ENCODE results near the gene DCDC2B.

Gene DCDC2B

GRCh38 chr1:32181563-32181962 lies 27.3 kb upstream of the DCDC2B start:
- DNase-seq (ENCODE audit: insufficient read length) (no peak), FAIRE-seq (no peak)
- TF ChIP-seq TAF1 (IDR thresholded peaks at IDR 0.05; ENCODE audit: borderline replicate concordance, low read depth, low read length), result no peak
- no peak for TF ChIP-seq POLR2AphosphoS5 (IDR thresholded peaks at IDR 0.05; ENCODE audit: low read depth, low read length)
- TF ChIP-seq POLR2A (IDR thresholded peaks at IDR 0.05; ENCODE audit: low read depth, low read length), result no peak

- TF ChIP-seq POLR2A (IDR thresholded peaks at IDR 0.05; ENCODE audit: low read depth, low read length), result no peak
- no peak for TF ChIP-seq POLR2AphosphoS5 (IDR thresholded peaks at IDR 0.05; ENCODE audit: low read depth, low read length)
- no peak for TF ChIP-seq TAF1 (IDR thresholded peaks at IDR 0.05; ENCODE audit: borderline replicate concordance, low read depth, low read length)
- DNase-seq (ENCODE audit: insufficient read length) (no peak), FAIRE-seq (no peak)
Measured at GRCh38 chr1:32182060-32182459, 26.8 kb upstream of the DCDC2B start.

DNA sequence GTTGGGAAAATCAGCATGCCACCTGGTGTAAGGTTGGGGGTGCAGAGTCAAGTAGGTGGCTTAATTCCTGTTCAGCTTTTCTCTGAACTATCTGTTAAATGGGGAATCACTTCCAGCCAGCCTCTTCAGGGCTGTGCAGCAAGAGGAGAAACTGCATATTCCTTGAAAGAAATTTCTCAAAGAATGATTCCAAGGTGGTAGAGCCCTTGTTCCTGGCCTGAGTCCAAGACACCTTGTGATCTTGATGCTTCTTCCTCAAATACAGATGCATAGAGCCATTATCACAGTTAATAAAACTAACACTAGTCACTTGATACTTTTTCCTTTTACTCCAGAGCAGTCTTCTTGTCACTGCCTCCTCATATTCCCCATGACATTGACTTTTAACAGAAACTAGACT lies 24.2 kb upstream of the DCDC2B start:
- no peak for DNase-seq (ENCODE audit: insufficient read length)
- FAIRE-seq, result no peak
- no peak for TF ChIP-seq POLR2A (IDR thresholded peaks at IDR 0.05; ENCODE audit: low read depth, low read length)
- TF ChIP-seq TAF1 (IDR thresholded peaks at IDR 0.05; ENCODE audit: borderline replicate concordance, low read depth, low read length), result no peak
- TF ChIP-seq POLR2AphosphoS5 (IDR thresholded peaks at IDR 0.05; ENCODE audit: low read depth, low read length), result no peak

DNA sequence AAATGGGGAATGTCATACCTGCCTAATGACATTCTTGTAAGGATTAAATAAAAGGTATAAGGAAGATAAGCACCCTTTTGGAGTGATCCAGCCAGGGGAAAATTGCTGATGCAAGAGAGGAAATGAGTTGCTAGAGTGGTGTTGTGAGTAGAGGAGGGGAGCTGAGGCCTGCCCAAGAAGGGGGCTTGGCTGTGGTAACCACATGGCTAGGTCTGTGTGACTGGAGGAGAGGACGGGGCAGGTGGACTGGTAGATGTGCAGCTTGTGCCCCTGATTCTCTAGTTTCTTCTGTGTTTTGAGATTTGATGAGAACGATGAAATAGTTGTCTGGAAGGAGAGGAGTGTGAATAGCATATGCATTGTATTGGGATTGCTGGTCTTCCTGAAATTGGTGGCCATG lies 22.8 kb upstream of the DCDC2B start:
- FAIRE-seq, result no peak
- no peak for DNase-seq (ENCODE audit: insufficient read length)
- TF ChIP-seq TAF1 (IDR thresholded peaks at IDR 0.05; ENCODE audit: borderline replicate concordance, low read depth, low read length), result no peak
- no peak for TF ChIP-seq POLR2A (IDR thresholded peaks at IDR 0.05; ENCODE audit: low read depth, low read length)
- TF ChIP-seq POLR2AphosphoS5 (IDR thresholded peaks at IDR 0.05; ENCODE audit: low read depth, low read length), result no peak

DNA sequence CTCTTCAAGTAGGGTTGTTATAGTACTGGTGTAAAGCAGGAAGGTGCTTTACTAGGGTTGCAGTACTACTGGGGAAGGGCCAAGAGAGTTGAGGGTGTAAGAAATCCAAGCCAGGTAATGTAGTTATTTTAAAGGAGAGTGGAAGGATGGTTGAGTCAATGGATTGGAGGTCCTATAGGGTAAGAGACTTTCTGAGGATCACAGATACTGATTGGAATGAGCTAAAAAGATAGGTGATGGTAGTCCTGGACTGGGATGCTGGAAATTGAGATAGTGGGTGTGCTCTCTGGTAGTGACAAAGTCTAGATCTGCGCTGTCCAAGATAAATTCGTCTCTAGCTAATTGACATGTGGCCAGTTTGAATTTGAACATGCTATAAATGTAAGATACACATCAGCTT lies 22.4 kb upstream of the DCDC2B start:
- no peak for TF ChIP-seq TAF1 (IDR thresholded peaks at IDR 0.05; ENCODE audit: borderline replicate concordance, low read depth, low read length)
- TF ChIP-seq POLR2A (IDR thresholded peaks at IDR 0.05; ENCODE audit: low read depth, low read length), result no peak
- TF ChIP-seq POLR2AphosphoS5 (IDR thresholded peaks at IDR 0.05; ENCODE audit: low read depth, low read length), result no peak
- DNase-seq (ENCODE audit: insufficient read length) (no peak), FAIRE-seq (no peak)

GRCh38 chr1:32187850-32188249 lies 21.0 kb upstream of the DCDC2B start:
- TF ChIP-seq TAF1 (IDR thresholded peaks at IDR 0.05; ENCODE audit: borderline replicate concordance, low read depth, low read length) (no peak), POLR2A (IDR thresholded peaks at IDR 0.05; ENCODE audit: low read depth, low read length) (no peak), POLR2AphosphoS5 (IDR thresholded peaks at IDR 0.05; ENCODE audit: low read depth, low read length) (no peak)
- DNase-seq (ENCODE audit: insufficient read length) (no peak), FAIRE-seq (no peak)

DNA sequence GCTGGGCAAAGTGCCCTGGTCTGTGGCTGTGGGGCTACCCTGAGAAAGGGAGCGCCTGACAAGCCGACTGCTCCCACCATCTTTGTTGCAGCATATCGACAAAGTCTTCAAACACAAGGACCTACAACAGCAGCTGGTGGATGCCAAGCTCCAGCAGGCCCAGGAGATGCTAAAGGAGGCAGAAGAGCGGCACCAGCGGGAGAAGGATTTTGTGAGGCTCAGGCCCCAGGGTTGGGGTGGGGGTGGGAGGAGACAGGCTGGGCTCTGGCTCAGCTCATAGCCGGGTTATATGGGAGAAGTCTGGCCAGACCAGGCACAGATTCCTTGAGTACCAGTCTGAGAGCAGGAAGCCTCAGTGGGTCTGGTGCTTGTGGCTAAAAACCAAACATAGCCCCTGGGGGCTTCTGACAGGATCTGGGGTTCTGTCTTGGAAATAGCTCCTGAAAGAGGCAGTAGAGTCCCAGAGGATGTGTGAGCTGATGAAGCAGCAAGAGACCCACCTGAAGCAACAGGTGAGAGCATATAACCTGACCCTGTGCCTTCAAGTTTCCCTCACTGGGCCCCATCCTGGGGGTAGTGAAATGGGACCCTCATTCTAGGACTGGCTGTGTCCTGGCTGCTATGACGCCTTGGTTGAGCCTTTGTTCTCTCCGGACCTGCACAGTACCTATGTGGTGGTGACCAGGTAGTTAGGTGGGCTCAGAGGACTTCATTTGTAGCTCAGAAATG lies 16.5 kb upstream of the DCDC2B start:
- DNase-seq (ENCODE audit: insufficient read length) (no peak), FAIRE-seq (no peak)
- TF ChIP-seq POLR2A (IDR thresholded peaks at IDR 0.05; ENCODE audit: low read depth, low read length), result no peak; the same call in 1 of the 2 replicates
- TF ChIP-seq POLR2AphosphoS5 (IDR thresholded peaks at IDR 0.05; ENCODE audit: low read depth, low read length), result no peak
- no peak for TF ChIP-seq TAF1 (IDR thresholded peaks at IDR 0.05; ENCODE audit: borderline replicate concordance, low read depth, low read length)

GRCh38 chr1:32194984-32195383 lies 13.9 kb upstream of the DCDC2B start:
- no peak for FAIRE-seq
- no peak for DNase-seq (ENCODE audit: insufficient read length)
- no peak for TF ChIP-seq POLR2AphosphoS5 (IDR thresholded peaks at IDR 0.05; ENCODE audit: low read depth, low read length)

DNA sequence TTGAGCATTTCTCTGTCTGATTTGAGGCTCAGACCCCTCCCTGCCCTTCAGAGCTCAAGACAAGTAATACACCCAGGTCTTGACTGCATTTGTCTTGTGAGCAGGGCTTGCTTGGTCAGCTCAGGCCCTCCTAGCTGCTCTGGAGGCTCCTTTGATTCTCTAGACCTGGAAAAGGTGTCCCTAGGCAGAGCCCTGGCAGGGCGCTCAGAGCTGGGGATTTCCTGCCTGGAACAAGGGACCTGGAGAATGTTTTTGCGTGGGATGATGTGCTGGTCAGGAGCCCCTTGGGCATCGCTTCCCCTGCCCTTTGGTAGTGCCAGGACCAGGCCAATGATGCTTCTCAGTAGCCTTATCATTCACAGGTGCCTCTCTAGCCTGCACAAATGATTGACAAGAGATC lies 13.4 kb upstream of the DCDC2B start:
- DNase-seq (ENCODE audit: insufficient read length) (no peak), FAIRE-seq (no peak)
- TF ChIP-seq POLR2A (IDR thresholded peaks at IDR 0.05; ENCODE audit: low read depth, low read length) (no peak), POLR2AphosphoS5 (IDR thresholded peaks at IDR 0.05; ENCODE audit: low read depth, low read length) (peak; percentile 36; the same call in 1 of the 2 replicates), TAF1 (IDR thresholded peaks at IDR 0.05; ENCODE audit: borderline replicate concordance, low read depth, low read length) (no peak)

GRCh38 chr1:32195972-32196823 lies 12.7 kb upstream of the DCDC2B start:
- TF ChIP-seq POLR2A (IDR thresholded peaks at IDR 0.05; ENCODE audit: low read depth, low read length) (no peak), TAF1 (IDR thresholded peaks at IDR 0.05; ENCODE audit: borderline replicate concordance, low read depth, low read length) (no peak), POLR2AphosphoS5 (IDR thresholded peaks at IDR 0.05; ENCODE audit: low read depth, low read length) (peak; percentile 27; the same call in 1 of the 2 replicates)
- FAIRE-seq (no peak), DNase-seq (ENCODE audit: insufficient read length) (no peak)

DNA sequence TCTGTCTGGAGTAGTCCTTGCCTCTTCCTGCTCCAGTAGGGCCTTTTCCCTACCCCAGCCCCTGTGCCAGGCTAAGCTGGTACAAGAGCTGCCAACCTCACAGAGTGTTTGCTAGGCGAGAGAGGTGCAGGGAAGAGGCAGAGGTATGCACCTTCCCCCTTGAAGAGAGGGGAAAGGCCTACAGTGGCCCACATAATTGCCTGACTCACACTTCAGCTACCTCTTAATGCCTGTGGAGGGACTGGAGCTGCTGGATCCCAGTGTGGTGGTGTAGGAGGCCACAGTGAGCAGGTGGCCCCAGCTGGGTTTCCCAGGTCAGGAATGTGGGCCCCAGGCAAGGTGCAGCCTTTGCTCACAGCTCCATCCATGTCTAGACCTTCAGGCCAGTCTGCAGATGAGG lies 11.8 kb upstream of the DCDC2B start:
- TF ChIP-seq POLR2AphosphoS5 (IDR thresholded peaks at IDR 0.05; ENCODE audit: low read depth, low read length) (no peak; the same call in 1 of the 2 replicates), TAF1 (IDR thresholded peaks at IDR 0.05; ENCODE audit: borderline replicate concordance, low read depth, low read length) (no peak), POLR2A (IDR thresholded peaks at IDR 0.05; ENCODE audit: low read depth, low read length) (no peak)
- DNase-seq (ENCODE audit: insufficient read length), result no peak
- no peak for FAIRE-seq

- TF ChIP-seq TAF1 (IDR thresholded peaks at IDR 0.05; ENCODE audit: borderline replicate concordance, low read depth, low read length) (no peak), POLR2A (IDR thresholded peaks at IDR 0.05; ENCODE audit: low read depth, low read length) (no peak), POLR2AphosphoS5 (IDR thresholded peaks at IDR 0.05; ENCODE audit: low read depth, low read length) (no peak)
- no peak for FAIRE-seq
Measured at GRCh38 chr1:32197837-32198236, 11.1 kb upstream of the DCDC2B start.

More at GRCh38 chr1:32197837-32198236, 11.1 kb upstream of the DCDC2B start:
- DNase-seq (ENCODE audit: insufficient read length), result no peak

All from GM12892 (cell line).